Hematopoietic multipotent progenitor cell treated with erythropoietin and hydrocortisone succinate and interleukin-3 and kit ligand, for 17 days (in vitro differentiated cells): ENCODE results near the gene TCTN2.
A peak's percentile ranks its signal among the peaks of the same experiment; 100 is the strongest.

Source experiments
- DNase-seq: peaks from one replicate; pipeline ENCODE4 v3.0.0-alpha.2; 2015; ENCODE audit warnings: low spot score

TCTN2 gene

DNA sequence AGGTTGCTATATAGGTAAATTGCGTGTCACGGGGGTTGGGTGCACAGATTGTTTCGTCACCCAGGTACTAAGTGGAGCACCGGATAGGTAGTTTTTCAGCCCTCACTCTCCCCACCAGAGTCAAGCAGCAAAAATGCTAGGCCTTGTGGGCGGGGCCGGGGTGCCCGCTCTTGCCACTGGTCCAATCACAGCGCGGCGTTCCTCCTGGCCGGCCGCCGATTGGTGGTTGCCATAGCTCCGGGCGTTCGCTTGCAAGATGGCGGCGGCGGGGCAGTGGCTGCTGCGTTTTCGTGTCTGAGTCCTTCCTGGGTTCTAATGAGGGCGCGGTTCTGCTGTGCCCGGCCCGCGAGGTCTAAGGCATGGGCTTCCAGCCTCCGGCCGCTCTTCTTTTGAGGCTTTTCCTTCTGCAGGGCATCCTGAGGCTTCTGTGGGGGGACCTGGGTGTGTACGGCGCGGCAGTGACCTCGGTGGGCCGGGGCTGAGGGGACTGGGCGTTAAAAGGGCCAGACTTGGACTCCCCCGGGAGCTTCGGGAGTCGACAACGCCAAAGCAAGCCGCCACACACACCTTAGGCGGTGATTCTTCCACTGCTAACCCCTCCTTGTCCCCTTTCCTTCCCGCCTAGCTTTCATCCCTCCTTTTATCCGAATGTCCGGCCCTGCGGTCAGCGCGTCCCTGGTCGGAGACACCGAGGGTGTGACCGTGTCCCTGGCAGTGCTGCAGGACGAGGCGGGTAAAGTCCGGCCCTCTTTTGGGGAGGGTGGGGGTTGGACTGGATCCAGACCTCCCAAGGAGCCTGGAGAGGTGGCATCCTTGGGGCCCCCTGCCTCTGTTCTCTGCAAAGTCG, at the start of gene TCTN2:
Gene TCTN2, plus strand, starts transcription at position 232 of the 847 bp plus-strand sequence. Its CDS starts 128 bp downstream, at position 360.
- DNase-seq: peak; percentile 88

DNA sequence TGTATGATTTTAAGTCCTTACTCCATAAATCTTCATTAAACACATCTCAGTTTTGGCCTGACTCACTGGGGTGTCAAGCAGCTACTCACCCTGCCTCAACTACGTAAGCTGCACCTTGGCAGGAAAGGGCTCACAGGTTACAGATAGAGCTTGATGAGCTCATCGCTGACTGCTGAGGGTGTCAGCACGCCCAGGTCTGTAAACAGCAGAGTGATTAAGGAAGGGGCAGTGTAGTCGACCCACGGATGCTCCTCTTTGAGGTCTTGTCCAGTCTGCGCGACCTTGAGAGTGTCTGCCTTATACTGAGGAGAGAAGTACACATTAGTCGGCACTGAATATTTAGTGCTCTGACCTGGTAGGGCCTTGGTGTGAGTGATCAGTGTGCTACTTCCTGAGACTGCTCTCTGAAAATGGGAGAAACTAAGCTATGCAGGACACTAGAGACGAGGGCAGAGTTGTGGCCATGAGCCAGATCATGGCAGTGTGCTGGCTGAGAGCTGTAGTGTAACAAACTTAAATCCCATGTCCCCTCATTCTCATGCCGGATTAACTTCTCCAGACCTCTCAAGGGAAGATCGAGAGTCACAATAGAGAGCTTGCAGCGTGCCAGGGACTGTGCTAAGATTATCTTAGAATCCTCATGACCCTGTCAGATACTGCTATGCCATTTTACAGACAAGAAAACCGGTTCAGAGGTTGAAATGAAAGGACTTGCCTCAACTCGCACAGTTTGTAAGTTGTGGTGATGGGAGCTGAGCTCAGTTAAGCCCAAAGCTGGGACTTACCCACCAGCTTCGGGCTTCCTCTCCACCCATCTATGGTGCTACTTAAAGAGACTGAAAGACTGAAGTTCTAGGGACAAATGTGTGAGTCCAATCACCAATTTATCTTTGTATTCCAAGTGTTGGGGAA, 49.0 kb upstream of the TCTN2 start:
- no peak for DNase-seq

DNA sequence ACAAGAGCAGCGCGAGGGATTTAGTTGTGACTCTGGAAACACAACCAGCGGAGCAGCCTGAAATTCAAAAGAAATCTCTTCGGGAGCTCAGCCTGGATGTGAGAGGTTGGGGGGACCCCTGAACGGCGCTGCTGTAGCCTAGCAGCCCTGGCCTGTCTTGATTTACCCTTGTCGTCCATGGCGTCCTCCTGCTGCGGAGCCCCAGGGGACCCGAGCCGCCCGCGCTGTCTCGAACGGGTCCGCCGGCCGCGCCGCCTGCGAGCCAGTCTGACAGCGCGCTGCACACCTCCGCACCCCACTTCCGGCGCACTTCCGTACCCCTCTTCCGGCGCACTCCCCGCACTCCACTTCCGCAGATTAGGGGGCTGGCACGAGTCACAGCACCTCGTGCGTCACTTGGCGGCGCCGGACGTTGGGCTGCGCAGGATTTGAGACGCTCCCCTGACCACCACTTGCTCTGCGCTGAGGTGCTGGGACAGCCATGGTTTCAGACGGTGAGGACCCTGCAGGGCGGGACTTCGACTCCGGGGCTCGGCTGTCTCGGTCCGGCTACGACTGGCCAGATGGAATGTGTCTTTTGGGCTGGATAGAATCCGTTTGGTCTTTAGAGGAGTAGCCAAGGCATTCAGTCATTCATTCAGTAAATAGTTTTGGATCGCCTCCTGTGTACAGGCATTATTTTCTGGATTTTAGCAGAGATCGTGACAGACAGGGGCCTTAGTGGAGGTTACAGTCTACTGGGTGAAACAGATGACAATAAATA, 37.4 kb upstream of the TCTN2 start, which contains the start of the genes EIF2B1 and GTF2H3:
Gene EIF2B1, minus strand, starts transcription at position 308 of the 763 bp plus-strand sequence. Its CDS starts 129 bp downstream, at position 179.
Gene GTF2H3, plus strand, starts transcription at position 451 of the 763 bp plus-strand sequence. Its CDS starts 31 bp downstream, at position 482.
- DNase-seq: peak; percentile 88

DNA sequence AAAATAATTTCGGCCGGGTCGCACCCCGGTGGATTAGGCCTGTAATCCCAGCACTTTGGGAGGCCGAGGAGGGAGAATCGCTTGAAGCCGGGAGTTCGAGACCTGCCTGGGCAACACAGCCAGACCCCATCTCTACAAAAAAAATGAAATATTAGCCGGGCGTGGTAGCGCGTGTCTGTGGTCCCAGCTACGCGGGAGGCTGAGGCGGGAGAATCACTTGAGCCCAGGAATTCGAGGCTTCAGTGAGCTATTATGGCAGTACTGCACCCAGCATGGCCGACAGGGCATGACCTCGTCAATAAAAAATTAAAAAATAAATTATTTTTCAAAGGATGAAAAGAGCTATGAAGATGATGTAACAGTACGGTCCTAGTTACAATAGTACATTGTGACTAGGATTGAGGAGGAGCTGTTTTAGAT, 36.8 kb upstream of the TCTN2 start:
- no peak for DNase-seq

DNA sequence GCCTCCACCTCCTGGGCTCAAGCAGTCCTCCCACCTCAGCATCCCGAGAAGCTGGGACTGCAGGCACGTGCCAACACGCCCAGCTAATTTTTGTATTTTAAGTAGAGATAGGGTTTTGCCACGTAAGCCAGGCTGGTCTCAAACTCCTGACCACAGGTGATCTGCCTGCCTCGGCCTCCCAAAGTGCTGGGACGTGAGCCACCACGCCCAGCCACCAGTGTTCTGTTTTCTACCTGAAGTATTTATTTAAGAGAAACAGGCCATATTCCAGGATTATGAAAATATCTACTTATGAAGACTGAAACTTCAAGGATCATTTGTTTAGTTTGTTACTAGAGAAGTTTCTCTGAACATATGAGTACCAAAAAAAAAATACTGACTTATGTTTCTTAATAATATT, 27.0 kb upstream of the TCTN2 start:
- DNase-seq: no peak

DNA sequence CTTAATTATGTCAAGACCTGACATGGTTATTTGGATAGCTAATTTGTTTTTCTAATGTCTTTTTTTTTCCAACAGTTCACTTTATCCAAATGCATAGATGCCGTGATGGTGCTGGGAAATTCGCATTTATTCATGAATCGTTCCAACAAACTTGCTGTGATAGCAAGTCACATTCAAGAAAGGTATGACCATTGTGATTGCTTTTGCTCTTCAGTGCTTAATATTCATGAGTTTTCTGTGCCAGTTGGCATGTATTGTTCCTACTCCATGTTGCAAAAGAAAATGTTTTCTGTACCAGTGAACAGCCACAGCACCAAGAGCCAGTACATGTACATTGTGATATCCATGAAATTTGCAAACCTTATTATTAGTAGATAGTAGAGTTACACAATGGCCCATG, 25.5 kb upstream of the TCTN2 start:
- DNase-seq: no peak

DNA sequence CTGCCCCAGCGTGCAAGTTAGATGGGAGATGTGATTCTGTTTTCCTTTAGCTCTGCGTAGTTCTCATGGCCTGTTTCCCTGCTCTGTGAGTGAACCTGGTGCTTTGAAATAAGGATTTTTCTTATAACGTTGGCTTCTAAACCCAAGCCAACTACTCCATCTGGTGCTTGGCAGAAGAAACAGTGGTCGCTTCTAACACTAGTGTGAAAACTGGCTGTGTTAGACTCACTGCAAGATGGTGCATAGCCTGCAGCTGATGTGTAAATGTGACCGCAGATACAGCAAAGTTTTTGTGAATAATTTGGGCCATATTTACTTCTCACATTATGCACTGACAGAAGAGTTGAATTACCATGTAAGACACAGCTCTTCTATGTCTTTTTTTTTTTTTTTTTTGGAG, 25.0 kb upstream of the TCTN2 start:
- DNase-seq: no peak

DNA sequence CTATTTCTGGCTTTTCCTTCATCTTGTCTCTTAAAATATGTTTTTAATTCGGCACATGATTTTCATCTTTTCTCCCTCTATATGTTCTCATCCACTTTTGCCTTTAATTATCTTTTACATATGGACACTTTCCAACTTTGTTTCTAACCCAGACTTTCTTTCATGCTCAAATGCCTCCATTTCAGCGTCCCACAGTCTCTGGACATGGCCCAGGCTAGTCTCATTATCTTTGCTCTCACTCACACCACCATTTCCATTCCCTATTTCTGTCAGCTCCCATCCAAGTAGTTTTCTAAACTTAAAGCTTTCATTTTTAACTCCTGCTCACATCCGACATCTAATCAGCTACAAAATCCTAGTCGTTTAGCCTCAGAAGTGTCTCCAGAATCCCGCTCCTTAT, 22.5 kb upstream of the TCTN2 start:
- no peak for DNase-seq

DNA sequence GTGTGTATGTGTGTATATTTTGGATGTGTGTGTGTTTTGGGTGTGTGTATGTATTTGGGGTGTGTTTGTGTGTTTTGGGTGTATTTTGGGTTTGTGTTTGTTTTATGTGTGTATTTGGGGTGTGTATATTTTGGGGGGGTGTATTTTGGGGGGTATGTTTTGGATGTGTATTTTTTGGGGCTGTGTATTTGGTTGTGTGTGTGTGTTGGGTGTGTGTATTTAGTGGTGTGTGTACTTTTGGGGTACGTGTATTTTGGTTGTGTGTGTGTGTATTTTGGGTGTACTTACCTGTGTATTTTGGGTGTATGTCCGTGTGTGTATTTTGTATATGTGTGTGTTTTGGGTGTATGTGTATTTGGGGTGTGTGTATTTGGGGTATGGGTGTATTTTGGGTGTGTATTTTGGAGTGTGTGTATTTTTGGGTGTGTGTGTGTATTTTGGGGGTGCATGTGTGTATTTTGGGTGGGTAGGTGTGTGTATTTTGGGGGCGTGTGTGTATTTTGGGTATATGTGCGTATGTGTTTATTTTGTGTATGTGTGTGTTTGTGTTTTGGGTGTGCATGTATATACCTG, 16.7 kb upstream of the TCTN2 start:
- no peak for DNase-seq

DNA sequence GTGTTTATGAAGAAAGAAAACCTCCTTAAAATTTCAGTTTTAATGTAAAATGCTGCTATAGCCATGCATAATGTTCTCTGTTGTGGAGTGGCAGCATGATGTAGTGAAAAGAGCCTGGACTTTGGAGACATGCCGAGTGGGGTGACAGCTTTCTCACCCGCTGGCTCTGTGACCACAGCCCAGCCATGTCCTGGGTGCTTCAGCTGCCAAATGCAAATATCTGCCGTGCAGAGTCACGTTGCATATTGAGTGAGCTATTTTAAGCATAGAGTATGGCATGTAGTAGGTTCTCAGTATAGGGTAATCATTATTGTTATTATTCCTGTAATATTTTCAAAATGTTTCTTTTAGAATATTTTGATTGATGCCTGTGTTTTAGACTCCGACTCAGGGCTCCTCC, 15.5 kb upstream of the TCTN2 start:
- no peak for DNase-seq

DNA sequence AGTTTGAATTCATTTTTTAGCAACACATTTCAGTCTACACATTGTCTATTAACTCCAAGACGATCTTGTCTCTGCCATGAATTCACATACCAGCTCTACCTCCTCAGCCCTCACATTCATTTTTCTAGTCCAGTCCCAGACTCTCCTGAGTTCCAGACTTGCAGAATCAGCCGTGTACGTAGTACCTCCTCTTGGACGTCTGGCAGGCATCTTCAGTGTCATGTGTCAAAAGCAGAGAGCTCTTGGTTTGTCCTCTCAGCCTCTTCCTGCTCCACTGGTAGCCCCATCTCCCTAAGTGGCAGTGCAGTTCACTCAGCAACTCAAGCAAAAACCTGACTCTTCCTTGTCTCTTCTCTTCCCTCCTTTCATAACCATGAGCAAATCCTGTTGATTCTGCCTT, 14.5 kb upstream of the TCTN2 start:
- DNase-seq: no peak

DNA sequence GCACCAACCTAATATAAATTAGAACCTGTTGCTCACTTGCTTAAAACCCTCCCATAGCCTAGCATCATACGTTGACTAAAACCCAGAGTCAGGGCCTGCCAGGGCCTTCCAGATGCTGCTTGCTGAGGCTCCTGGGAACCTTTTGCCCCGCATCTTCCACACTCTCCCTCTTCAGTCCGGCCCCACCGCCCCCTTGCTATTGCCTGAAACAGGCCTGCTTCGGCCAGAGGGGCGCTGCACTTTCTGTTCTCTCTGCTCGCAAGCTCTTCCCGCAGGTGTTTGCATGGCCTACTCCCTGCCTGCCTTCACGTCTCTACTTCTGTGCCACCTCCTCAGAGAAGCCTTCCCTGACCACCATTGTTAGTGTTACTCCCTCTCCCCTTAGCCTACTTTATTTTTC, 13.7 kb upstream of the TCTN2 start:
- DNase-seq: no peak

DNA sequence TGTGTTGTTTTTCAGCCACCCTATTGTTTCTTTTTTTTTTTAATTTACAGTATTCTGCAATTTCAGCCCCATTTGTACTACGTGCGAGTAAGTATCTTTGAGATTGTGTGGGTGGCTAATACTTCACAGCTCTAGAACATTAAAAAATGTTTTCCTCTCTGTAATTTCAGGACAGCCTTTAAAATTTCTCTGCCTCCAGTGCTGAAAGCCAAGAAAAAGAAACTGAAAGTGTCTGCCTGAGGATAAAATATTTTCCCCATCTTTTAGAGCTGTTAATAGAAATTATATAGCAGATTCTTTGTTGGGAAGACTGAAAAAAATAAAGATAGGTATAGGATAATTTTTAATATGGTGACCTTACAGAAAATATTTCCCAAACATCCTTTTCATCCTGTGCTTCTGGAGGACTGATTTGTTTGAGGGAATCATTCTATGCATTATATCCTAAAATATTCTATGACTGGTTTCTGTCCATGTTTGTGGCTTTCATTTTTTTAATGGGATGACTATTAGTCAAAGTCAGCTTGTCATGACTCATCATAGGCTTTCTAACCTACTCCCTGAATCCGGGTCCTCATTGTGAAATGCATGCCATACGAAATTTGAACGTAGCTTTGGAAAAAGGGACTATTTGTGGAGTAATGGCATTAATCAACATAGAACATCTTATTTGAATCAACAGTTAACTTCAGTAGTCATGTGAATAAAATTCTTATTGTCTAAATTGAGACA, 10.8 kb upstream of the TCTN2 start:
- no peak for DNase-seq

DNA sequence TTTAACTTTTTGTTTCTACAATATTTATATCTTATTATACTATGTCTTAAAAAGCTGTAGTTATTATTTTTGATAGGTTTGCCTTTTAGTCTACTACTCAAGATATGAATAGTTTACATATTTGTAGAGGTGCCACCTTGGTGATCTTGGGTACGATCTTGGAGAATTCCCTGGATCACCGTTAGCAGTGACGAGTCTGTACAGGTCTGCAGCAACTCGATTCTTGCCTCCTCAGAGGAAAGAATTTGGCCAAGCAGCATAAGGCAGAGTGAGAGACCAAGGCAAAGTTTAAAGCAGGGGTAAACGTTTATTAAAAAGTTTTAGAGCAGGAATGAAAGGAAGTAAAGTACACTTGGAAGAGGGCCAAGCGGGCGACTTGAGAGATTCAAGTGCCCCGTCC, 3.1 kb upstream of the TCTN2 start:
- no peak for DNase-seq

DNA sequence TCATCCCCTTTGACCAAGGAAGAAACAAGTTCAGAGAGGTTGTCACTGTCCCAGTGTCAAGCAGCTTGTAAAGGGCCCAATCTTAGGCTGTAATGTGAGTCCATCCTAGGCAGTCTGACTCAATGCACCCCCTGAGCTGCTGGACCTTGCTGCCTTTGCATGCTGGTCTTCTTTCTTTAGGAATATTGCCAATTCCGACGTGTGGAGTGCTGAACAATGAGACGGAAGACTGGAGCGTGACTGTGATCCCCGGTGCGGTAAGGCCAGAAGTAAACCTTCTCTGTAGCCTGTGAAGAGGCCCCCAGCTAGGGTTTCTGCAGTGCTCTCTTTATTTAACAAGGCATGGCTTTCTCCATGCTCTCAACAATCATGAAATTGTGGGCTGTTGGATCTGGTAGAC, 963 bp downstream of the TCTN2 start:
- DNase-seq: no peak

DNA sequence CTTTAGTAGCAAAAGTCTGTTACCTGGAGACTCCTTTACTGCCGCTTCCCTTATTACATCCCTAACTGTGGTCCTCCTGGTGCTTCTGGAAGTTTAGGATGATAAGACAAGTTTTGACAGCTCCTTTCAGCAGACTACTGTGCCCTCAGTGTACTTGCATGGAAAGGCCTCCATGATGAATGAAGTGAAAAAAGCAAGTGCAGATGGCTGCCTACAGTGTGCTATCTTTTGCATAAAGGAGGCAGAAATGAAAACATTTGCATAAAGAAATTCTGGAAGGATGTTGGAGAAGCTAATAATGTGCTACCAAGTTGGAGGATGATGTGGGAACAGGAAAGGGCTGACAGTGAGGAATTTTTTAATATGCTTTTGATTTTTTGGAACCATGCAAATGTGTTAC, 4.5 kb downstream of the TCTN2 start:
- no peak for DNase-seq

DNA sequence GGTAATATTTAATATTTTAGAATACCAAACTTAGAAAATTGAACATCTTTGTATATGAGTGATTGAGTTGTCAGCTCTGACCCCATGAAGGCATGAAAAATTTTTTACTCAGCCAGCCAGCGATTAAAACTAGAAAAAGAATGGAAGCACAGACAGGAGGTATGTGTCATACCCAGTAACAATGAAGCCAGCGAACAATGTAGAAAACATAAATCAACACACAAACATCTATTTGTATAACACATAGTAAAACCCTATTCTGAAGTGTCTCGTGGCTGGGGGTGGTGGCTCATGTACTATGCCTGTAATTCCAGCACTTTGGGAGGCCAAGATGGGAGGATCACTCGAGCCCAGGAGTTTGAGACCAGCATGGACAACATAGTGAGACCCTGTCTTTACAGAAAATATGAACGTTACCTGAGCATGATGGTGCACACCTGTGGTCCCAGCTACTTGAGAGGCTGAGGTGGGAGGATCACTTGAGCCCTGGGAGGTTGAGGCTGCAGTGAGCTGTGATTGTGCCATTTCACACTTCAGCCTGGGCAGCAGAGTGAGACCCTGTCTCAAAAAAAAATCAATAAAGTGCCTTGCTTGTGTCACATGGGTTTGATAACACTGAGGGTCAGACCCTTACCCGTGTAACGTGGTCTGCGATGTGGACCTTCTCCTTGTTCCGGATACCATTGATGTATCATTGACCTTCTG, 5.9 kb downstream of the TCTN2 start:
- DNase-seq: no peak

DNA sequence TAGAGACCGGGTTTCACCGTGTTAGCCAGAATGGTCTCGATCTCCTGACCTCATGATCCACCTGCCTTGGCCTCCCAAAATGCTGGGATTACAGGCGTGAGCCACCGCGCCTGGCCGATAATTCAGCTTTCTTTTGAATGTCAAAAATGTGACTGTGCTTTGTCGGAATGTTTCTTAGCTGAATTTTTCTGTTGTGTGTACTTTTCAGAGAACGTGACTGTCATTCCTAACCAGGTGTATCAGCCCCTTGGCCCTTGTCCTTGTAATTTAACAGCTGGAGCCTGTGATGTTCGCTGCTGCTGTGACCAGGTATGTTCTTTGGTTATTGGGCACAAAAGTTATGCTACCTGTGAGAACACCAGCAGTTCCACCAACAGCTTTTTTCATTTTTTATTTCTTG, 8.1 kb downstream of the TCTN2 start:
- DNase-seq: no peak

DNA sequence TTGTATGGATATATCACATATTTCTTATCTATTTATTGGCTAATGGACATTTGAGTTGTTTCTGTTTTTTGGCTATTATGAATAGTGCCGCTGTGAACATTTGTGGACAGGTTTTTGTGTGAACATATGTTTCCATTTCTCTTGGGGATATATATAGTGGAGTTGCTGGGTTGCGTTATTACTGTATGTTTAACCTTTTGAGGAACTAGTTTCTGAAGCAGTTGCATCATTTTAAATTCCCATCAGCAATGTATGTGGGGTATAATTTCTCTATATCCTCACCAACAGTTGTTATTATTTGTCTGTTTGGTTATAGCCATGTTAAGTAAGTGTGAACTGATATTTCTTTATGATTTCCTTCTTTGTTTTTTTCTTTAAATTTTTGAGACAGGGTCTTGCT, 10.7 kb downstream of the TCTN2 start:
- no peak for DNase-seq

DNA sequence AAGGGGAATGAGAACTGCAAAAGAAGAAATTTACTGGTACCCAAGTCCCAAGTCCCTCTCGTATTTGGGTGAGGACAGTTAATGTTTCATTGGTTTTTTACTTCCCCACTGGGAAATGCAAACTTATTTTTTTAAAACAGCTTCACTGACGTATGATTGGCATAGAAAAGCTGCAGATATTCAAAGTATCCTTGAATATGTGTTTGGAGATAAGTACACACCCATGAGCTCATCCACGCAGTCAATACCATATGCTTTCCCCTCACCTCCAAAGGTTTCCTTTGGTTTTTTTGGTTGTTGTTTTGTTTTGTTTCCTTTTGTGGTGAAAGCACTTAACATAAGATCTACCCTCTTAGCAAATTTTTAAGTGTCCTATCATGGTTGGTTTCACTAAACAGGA, 13.1 kb downstream of the TCTN2 start:
- peak; percentile 10 for DNase-seq
